ENCODE data around the gene PDGFRB.

DNA sequence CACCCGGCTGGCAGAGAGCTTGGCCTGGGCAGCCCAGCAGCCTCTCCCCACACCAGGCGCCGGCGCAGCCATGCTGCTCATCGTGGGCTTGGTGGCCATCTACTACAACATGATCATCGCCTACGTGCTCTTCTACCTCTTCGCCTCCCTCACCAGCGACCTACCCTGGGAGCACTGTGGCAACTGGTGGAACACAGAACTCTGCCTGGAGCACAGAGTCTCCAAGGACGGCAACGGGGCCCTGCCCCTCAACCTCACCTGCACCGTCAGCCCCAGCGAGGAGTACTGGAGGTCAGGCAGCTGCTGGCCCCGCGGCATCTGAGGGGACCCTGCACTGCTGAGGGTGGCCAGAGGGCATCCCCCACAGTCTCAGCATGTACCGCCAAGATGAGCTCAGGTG, 41.3 kb upstream of the PDGFRB start:
- TF ChIP-seq, protein P1, sequence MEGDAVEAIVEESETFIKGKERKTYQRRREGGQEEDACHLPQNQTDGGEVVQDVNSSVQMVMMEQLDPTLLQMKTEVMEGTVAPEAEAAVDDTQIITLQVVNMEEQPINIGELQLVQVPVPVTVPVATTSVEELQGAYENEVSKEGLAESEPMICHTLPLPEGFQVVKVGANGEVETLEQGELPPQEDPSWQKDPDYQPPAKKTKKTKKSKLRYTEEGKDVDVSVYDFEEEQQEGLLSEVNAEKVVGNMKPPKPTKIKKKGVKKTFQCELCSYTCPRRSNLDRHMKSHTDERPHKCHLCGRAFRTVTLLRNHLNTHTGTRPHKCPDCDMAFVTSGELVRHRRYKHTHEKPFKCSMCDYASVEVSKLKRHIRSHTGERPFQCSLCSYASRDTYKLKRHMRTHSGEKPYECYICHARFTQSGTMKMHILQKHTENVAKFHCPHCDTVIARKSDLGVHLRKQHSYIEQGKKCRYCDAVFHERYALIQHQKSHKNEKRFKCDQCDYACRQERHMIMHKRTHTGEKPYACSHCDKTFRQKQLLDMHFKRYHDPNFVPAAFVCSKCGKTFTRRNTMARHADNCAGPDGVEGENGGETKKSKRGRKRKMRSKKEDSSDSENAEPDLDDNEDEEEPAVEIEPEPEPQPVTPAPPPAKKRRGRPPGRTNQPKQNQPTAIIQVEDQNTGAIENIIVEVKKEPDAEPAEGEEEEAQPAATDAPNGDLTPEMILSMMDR (IDR thresholded peaks at IDR 0.05) = no peak
- TF ChIP-seq POLR2AphosphoS5 (IDR thresholded peaks at IDR 0.05) (no peak), POLR2A (IDR thresholded peaks at IDR 0.05) (no peak), EP300 (IDR thresholded peaks at IDR 0.05) (no peak)
